ENCODE data around the gene LTC4S.

Gene LTC4S

GRCh38 chr5:179796877-179797608 lies 3.3 kb downstream of the LTC4S start:
- no peak for ATAC-seq
- no peak for TF ChIP-seq TSHZ2 (CRISPR knock-in tag; IDR thresholded peaks at IDR 0.05)
- no peak for TF ChIP-seq BACH2 (CRISPR knock-in tag; IDR thresholded peaks at IDR 0.05; ENCODE audit: borderline replicate concordance)
- TF ChIP-seq ZFP30 (CRISPR knock-in tag; IDR thresholded peaks at IDR 0.05): no peak
- TF ChIP-seq ZNF70 (CRISPR knock-in tag; IDR thresholded peaks at IDR 0.05): no peak

GRCh38 chr5:179797741-179798140 lies 4.0 kb downstream of the LTC4S start:
- ATAC-seq: no peak
- TF ChIP-seq GLIS3 (CRISPR knock-in tag; IDR thresholded peaks at IDR 0.05) (no peak), PPARA (CRISPR knock-in tag; IDR thresholded peaks at IDR 0.05; ENCODE audit: borderline replicate concordance) (no peak), BACH2 (CRISPR knock-in tag; IDR thresholded peaks at IDR 0.05; ENCODE audit: borderline replicate concordance) (no peak), SNAI2 (CRISPR knock-in tag; IDR thresholded peaks at IDR 0.05) (no peak), ZFP30 (CRISPR knock-in tag; IDR thresholded peaks at IDR 0.05) (no peak), ZNF8 (CRISPR knock-in tag; IDR thresholded peaks at IDR 0.05) (no peak), OSR1 (CRISPR knock-in tag; IDR thresholded peaks at IDR 0.05) (no peak), ARNTL (CRISPR knock-in tag; IDR thresholded peaks at IDR 0.05; ENCODE audit: borderline replicate concordance, low read depth) (no peak), TSHZ2 (CRISPR knock-in tag; IDR thresholded peaks at IDR 0.05) (no peak), PATZ1 (CRISPR knock-in tag; IDR thresholded peaks at IDR 0.05; ENCODE audit: borderline replicate concordance) (no peak), TOX (CRISPR knock-in tag; IDR thresholded peaks at IDR 0.05; ENCODE audit: borderline replicate concordance) (no peak), RARB (CRISPR knock-in tag; IDR thresholded peaks at IDR 0.05) (no peak), ESRRG (CRISPR knock-in tag; IDR thresholded peaks at IDR 0.05) (no peak), CSRNP3 (CRISPR knock-in tag; IDR thresholded peaks at IDR 0.05) (no peak)

GRCh38 chr5:179798144-179798770 lies 4.5 kb downstream of the LTC4S start:
- TF ChIP-seq ZNF70 (CRISPR knock-in tag; IDR thresholded peaks at IDR 0.05) (no peak), RARB (CRISPR knock-in tag; IDR thresholded peaks at IDR 0.05) (no peak), CSRNP3 (CRISPR knock-in tag; IDR thresholded peaks at IDR 0.05) (no peak), ZFP3 (CRISPR knock-in tag; IDR thresholded peaks at IDR 0.05) (no peak)
- no peak for ATAC-seq

Data from SK-N-SH treated with all-trans-retinoic acid at 6 μM for 48 hours (cell line).